Rectal smooth muscle tissue (tissue), 1 donor: ENCODE data around the gene RNF145.

Experiments
- H3K27ac ChIP-seq: one replicate; pipeline ENCODE4 v1.7.0; 2013; ENCODE audit warnings: low read depth, low read length, inconsistent platforms
- H3K27me3 ChIP-seq: one replicate; pipeline ENCODE4 v1.7.0; 2013; ENCODE audit warnings: low read length; ENCODE audit not compliant: control insufficient read depth, insufficient read depth
- H3K36me3 ChIP-seq: one replicate; pipeline ENCODE4 v1.7.0; 2013; ENCODE audit warnings: low read length; ENCODE audit not compliant: control insufficient read depth, insufficient read depth
- H3K4me1 ChIP-seq: one replicate; pipeline ENCODE4 v1.7.0; 2013; ENCODE audit warnings: low read length; ENCODE audit not compliant: control insufficient read depth, insufficient read depth
- H3K4me3 ChIP-seq: one replicate; pipeline ENCODE4 v1.7.0; 2013; ENCODE audit warnings: low read length
- H3K9ac ChIP-seq: one replicate; pipeline ENCODE4 v1.7.0; 2013; ENCODE audit warnings: low read length

RNF145 gene

GRCh38 chr5:159113405-159113804 lies 95.9 kb downstream of the RNF145 start:
- H3K36me3 ChIP-seq: no peaks in the 10 kb centered on the region
- H3K9ac ChIP-seq: no peak overlapping the region
- H3K4me1 ChIP-seq: no peaks in the 10 kb centered on the region
- no peaks in the 10 kb centered on the region for H3K27me3 ChIP-seq
- no peak overlapping the region for H3K27ac ChIP-seq
- no peak overlapping the region for H3K4me3 ChIP-seq

GRCh38 chr5:159112436-159112835 lies 96.9 kb downstream of the RNF145 start:
- no peak overlapping the region for H3K9ac ChIP-seq
- no peaks in the 10 kb centered on the region for H3K36me3 ChIP-seq
- no peaks in the 10 kb centered on the region for H3K27me3 ChIP-seq
- no peak overlapping the region for H3K4me3 ChIP-seq
- H3K27ac ChIP-seq: no peak overlapping the region
- H3K4me1 ChIP-seq: no peaks in the 10 kb centered on the region
